LNCAP (cell line): ENCODE measurements around the gene GRK6.

Experiments used
- TF ChIP-seq, protein P1 (sequence below): fragments of 450-650 bp; IDR thresholded peaks from 2 replicates; pipeline ENCODE4 v1.5.1; 2017; ENCODE audit warnings: mild to moderate bottlenecking

Gene GRK6

DNA sequence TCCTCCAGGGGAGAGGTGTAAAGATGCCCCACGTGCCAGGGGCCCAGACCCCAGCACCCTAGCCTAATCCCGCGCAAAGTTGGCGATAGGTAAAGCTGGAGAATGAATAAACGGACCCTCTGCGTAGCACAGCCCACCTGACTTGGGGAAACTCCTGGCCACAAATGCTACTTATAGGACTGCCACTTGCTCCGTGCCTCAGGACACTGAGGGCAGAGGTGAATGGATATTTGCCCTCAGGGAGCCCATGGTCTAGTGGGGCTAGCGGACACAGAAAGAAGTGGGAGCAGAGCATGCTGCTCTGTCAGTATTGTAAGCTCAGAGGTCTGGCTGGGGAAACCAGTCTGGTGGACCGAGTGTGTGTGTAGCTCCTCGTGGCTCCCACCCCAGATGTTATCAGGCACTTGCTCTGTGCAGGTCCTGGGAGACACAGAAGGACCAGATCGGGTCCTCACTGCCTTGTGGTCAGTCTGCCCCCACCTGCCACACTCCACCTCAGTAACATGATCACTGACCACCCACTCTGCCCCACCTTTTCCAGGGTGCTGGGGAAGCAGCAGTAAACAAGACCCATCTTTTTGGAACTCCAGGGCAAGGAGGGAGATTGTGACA is 841 bp downstream of the GRK6 start:
- TF ChIP-seq, protein P1, sequence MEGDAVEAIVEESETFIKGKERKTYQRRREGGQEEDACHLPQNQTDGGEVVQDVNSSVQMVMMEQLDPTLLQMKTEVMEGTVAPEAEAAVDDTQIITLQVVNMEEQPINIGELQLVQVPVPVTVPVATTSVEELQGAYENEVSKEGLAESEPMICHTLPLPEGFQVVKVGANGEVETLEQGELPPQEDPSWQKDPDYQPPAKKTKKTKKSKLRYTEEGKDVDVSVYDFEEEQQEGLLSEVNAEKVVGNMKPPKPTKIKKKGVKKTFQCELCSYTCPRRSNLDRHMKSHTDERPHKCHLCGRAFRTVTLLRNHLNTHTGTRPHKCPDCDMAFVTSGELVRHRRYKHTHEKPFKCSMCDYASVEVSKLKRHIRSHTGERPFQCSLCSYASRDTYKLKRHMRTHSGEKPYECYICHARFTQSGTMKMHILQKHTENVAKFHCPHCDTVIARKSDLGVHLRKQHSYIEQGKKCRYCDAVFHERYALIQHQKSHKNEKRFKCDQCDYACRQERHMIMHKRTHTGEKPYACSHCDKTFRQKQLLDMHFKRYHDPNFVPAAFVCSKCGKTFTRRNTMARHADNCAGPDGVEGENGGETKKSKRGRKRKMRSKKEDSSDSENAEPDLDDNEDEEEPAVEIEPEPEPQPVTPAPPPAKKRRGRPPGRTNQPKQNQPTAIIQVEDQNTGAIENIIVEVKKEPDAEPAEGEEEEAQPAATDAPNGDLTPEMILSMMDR = no peak

- TF ChIP-seq, protein P1 = no peak
Observed at GRCh38 chr5:177427919-177428573, 1.6 kb downstream of the GRK6 start.

- TF ChIP-seq, protein P1 = no peak
Observed at GRCh38 chr5:177428574-177429217, 2.2 kb downstream of the GRK6 start.

DNA sequence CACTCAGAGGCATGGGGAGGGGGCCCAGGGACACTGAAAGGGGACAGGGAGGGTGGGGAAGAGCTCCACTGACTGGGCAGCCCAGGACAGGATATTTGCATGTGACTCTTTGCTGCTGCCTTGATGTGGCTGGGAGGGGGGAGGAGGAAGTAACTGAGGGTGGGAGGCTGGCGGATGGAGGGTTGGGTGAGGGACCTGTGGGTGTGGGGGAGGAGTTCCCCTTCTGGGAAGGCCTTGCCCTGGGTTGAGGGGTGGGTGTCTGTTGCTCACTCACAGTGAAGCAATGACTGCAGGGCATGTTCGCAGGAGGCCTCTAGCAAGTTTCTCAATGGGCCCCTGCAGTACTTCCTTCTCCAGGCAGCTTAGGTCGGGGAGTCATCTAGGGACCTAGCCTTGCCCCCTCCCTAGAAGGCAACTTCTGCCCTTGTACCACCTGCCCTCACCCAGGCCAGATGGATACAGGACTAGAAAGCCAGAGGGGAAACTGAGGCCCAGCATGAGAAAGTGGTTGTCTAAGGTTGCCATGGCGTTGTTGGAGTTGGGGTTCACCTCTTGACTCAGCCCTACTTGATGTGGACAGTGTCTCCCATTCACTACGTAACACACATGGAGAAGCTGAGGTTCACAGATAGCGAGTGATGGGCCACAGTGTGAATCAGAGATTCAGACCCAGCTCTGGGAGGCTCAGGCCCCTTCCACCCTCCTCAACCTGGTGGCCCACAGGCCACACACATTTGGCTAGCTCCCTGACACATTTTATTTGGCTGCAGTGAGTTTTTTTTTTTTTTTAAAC is 3.0 kb downstream of the GRK6 start:
- TF ChIP-seq, protein P1 = no peak

GRCh38 chr5:177430140-177430951 is 3.9 kb downstream of the GRK6 start:
- TF ChIP-seq, protein P1 = no peak

DNA sequence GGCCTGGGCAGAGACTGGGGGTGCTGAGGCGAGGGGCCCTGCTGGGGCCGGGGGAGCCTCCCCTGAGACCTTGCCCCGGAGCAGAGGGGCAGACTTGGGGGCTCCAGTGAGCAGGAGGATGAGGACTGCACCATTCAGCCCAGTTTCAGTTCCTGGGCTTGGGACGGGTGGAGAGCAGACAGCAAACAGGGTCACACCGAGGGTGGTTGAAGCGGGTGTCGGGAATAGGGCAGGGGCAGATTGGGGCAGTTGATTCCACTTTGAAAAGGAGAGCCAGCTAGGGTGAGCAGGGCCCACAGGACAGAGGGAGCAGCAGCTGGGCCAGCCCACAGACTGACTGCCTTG is 4.5 kb downstream of the GRK6 start:
- TF ChIP-seq, protein P1 = no peak
